Neutrophil (primary cell): ENCODE data around the gene SLCO2B1.

ENCODE experiments used
- H3K27ac ChIP-seq: fragments of 200-600 bp; sonication (generic); 2 replicates; pipeline ENCODE4 v1.5.1; 2016; ENCODE audit warnings: mild to moderate bottlenecking, moderate library complexity
- H3K27me3 ChIP-seq: fragments of 200-600 bp; sonication (generic); 2 replicates; pipeline ENCODE4 v1.6.0; 2016; ENCODE audit warnings: mild to moderate bottlenecking
- H3K36me3 ChIP-seq: fragments of 200-600 bp; sonication (generic); 2 replicates; pipeline ENCODE4 v1.5.1; 2017
- H3K4me1 ChIP-seq, 2 experiments: fragments of 200-600 bp in 1 of 2; sonication (generic) in 1 of 2; 1 replicate in 1 of 2; 2 replicates in 1 of 2; pipeline versions ENCODE4 v1.5.1 to v1.6.1; 2013 to 2016; ENCODE audit warnings: low read depth in 1 of 2, low read length in 1 of 2, mild to moderate bottlenecking in 1 of 2, moderate library complexity in 1 of 2; ENCODE audit not compliant: control insufficient read depth in 1 of 2, insufficient read depth in 1 of 2
- H3K4me3 ChIP-seq, 2 experiments: fragments of 200-600 bp in 1 of 2; sonication (generic) in 1 of 2; 1 replicate in 1 of 2; 2 replicates in 1 of 2; pipeline ENCODE4 v1.5.1; 2013 to 2016; ENCODE audit warnings: low read depth in 1 of 2, low read length in 1 of 2, mild to moderate bottlenecking in 1 of 2, moderate library complexity in 1 of 2
- H3K9me3 ChIP-seq: fragments of 200-600 bp; sonication (generic); 2 replicates; pipeline ENCODE4 v1.5.1; 2016
- TF ChIP-seq, protein P1 (sequence below): fragments of 200-600 bp; sonication (generic); IDR thresholded peaks from 2 replicates; pipeline ENCODE4 v1.5.1; 2016; ENCODE audit warnings: antibody characterized with exemption

The SLCO2B1 gene

DNA sequence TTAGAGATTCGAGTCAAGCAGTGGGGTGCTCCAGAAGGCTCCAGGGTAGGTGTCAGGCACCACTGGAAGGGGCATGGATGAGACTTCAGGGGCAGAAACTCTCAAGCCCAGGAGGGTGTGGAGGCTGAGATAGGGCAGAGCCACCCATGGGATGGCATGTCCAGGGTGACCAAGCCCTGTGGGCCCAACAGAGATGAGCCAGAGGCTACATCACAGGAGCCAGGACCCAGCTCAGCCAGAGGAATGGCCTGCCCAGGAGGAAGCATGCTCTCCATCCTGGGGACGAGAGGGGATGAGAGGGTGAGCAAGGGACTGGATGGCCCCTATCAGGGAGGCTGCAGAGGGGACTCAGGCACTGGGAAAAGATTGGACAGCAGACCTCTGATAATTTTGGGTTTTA, 42.8 kb downstream of the SLCO2B1 start:
- Histone ChIP-seq H3K36me3 (no peaks in the 10 kb centered on the region), H3K4me1 (no peaks in the 10 kb centered on the region), H3K27me3 (peaks cover 38% of the 10 kb centered on the region), H3K27ac (no peak overlapping the region), H3K9me3 (no peaks in the 10 kb centered on the region), H3K4me3 (no peak overlapping the region)
- TF ChIP-seq, protein P1, sequence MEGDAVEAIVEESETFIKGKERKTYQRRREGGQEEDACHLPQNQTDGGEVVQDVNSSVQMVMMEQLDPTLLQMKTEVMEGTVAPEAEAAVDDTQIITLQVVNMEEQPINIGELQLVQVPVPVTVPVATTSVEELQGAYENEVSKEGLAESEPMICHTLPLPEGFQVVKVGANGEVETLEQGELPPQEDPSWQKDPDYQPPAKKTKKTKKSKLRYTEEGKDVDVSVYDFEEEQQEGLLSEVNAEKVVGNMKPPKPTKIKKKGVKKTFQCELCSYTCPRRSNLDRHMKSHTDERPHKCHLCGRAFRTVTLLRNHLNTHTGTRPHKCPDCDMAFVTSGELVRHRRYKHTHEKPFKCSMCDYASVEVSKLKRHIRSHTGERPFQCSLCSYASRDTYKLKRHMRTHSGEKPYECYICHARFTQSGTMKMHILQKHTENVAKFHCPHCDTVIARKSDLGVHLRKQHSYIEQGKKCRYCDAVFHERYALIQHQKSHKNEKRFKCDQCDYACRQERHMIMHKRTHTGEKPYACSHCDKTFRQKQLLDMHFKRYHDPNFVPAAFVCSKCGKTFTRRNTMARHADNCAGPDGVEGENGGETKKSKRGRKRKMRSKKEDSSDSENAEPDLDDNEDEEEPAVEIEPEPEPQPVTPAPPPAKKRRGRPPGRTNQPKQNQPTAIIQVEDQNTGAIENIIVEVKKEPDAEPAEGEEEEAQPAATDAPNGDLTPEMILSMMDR = no peak

DNA sequence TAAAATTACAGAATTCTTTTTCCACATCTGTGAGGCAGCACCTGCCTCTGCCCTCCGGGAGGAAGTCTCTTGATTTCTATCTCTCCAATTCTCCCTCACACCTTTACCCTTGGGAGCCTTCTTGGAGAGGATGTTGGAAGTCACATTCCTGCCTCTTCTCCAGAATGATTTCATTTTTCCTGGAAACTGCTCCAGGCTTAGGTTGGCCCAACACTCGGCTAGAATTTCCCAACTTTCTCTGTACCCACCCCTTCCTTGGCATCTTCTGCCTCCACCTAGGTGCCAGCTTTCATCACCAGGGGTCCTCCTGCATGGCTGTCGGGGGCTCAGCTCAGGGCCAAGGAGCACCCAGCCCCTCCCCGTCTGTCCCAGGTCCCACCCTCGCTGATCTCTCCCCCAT, 43.2 kb downstream of the SLCO2B1 start:
- TF ChIP-seq, protein P1 = no peak
- no peak overlapping the region for H3K27ac ChIP-seq
- no peak overlapping the region for H3K4me3 ChIP-seq
- H3K9me3 ChIP-seq = no peaks in the 10 kb centered on the region
- H3K27me3 ChIP-seq = peaks cover 43% of the 10 kb centered on the region
- H3K4me1 ChIP-seq = no peaks in the 10 kb centered on the region
- no peaks in the 10 kb centered on the region for H3K36me3 ChIP-seq

DNA sequence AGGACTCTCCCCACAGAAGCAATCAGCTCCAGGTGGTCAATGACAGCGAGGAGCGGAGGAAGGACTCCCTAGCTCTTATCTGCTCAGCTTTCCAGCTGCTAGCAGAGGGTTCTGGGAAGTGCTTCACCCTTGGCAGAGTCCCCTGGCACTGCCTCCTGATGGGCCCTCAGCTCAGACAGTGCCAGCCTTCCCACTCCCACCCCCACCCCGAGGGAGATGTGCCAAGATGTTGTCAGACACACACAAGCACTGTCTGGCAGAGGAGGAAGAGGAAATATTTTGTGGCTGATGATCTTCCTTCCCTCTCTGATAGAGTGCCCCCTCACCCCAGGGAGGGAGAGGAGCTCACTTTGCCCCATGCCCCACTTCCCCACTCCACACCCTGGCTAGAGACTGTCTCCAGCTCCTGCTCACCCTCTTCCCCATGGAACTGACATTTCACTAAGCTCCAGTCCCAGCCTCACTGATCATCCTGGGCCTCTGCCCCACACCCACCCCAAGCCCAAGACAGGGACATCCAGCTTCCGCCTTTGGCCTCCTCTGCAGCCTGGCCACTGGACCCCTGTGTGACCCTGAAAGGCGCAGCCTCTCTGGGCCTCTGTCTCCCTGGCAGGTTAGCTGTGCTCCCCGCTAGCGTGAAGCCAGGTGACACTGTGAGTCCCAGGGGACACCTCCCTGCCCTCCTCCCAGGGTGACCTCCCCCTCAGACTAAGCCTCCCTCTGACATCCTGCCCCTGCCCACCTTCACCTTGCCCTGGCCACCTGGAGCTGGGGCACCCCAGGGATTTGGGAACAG, 44.5 kb downstream of the SLCO2B1 start:
- H3K4me1 ChIP-seq = no peaks in the 10 kb centered on the region
- H3K4me3 ChIP-seq = no peak overlapping the region
- peaks cover 49% of the 10 kb centered on the region for H3K27me3 ChIP-seq
- H3K36me3 ChIP-seq = no peaks in the 10 kb centered on the region
- TF ChIP-seq, protein P1 = no peak
- H3K27ac ChIP-seq = no peak overlapping the region
- H3K9me3 ChIP-seq = no peaks in the 10 kb centered on the region

DNA sequence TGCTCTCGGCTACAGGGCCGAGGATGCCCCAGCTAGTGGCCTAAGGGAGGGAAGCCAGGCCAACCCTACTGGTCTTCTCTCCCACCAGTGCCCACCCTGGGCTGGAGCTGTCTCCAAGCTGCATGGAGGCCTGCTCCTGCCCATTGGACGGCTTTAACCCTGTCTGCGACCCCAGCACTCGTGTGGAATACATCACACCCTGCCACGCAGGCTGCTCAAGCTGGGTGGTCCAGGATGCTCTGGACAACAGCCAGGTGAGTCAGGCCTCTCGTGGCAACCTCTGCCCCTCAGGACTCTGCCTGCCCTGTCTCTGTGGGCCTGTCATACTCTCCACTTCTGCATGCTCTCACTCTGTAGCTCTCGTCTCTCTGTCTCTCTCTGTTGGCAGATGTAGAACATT, 45.5 kb downstream of the SLCO2B1 start:
- H3K36me3 ChIP-seq = no peaks in the 10 kb centered on the region
- H3K27me3 ChIP-seq = peaks cover 49% of the 10 kb centered on the region
- H3K4me1 ChIP-seq = no peaks in the 10 kb centered on the region
- no peak overlapping the region for H3K4me3 ChIP-seq
- TF ChIP-seq, protein P1 = no peak
- H3K27ac ChIP-seq = no peak overlapping the region
- H3K9me3 ChIP-seq = no peaks in the 10 kb centered on the region

DNA sequence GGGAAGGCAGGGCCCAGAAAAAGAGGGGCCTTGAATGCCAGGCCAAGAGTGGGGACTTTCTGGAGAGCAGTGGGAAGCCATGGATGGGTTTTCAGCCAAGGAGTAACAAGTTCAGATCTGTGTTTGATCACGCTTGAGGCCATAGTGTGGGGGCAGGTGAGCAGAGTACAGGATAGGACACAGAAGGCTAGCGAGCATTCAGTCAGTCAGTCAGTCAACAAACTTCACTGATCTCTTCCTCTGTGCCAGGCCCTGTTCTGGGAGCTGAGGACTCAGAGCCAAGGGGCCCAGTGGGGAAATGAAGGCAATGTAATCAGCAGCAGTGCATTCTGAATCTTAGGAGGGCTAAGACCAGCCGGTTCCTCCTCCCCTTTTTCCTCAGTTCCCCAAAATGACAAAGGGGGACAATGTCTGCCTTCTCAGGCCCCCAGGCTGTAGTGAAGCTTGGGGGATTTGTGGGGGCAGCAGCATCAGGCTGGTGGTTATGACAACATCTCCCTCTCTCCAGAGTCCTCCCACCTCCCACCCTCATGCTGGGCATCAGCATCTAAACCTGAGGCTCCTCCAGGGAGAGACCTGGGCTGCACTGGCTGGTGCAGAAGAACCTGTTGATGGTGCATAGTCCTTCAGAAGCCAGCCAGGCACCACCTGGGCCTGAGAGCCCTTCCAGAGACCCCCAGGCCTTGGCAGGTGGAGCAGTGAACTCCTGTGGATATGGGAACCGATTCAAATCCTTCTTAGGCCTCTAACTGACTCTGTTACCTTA, 46.8 kb downstream of the SLCO2B1 start:
- TF ChIP-seq, protein P1 = no peak
- no peak overlapping the region for H3K4me3 ChIP-seq
- no peaks in the 10 kb centered on the region for H3K4me1 ChIP-seq
- no peak overlapping the region for H3K27ac ChIP-seq
- no peaks in the 10 kb centered on the region for H3K9me3 ChIP-seq
- H3K27me3 ChIP-seq = peaks cover 47% of the 10 kb centered on the region
- H3K36me3 ChIP-seq = no peaks in the 10 kb centered on the region
